Measurements from ENCODE around the gene WNT7A. TPM values are rescaled to one million over a fixed set of nuclear protein-coding genes. Genes with fewer than 3 reads are reported as not detected.

Gene WNT7A
- total and polyA plus RNA-seq, 4 donors = 5.0 to 18.6 (median 12.0) TPM

DNA sequence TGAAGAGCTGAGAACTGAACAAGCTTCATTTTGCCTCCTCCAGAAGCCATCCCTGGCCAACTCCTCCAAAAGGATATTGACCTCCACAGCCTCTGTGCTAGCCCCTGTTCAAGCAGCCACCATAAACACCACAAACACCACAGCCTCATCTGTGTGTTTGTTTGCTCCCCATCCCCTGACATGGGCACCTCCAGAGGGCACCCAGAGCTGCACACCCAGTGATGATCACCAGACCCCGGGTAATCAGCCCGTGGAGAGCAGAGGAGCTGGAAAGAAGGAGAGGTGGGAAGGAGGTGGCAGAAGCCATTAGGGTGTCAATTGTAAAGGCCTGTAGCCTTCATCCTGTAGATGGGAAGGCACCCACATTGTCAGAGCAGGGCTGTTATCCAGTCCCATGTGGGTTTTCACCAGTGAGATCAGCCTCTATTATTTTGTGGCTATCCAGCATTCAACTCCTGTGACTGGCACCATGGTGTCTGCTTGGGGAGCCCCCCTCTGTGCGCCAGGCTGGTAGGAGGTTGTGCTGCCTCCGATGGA lies 6.8 kb upstream of the WNT7A start:
- Histone ChIP-seq H3K4me3 (ENCODE audit: low read depth, low read length) (no peak overlapping the region), H3K27me3 (ENCODE audit: control insufficient read depth, insufficient read depth, low read length) (peaks cover 2% of the 10 kb centered on the region), H3K9me3 (ENCODE audit: control insufficient read depth, insufficient read depth, low read length) (no peaks in the 10 kb centered on the region), H3K4me1 (ENCODE audit: control insufficient read depth, insufficient read depth, low read length) (no peaks in the 10 kb centered on the region), H3K36me3 (ENCODE audit: control insufficient read depth, insufficient read depth, low read length) (no peaks in the 10 kb centered on the region), H3K27ac (ENCODE audit: low read depth, low read length) (no peak overlapping the region)
- WGBS (ENCODE audit: insufficient coverage) = 77% methylated on average over 4 of the region's 4 CpGs
- DNase-seq (ENCODE audit: low read depth in 4 of 6, low spot score in 6 of 6) = peak in 1 of 6 donors; percentile 0

DNA sequence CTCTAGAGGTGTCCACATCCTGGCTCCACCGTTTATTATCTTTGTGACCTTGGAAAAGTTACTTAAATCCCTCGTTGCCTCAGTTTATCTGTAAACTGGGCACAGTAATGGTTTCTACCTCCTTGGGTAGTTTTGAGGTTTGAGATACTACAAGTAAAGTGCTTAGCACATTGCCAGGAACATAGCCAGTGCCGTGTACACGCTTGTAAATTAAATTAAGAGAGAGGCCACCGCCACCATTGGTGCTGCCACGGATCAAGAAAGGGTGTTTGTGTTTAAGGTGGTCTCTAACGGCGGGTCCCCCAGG lies 5.8 kb upstream of the WNT7A start:
- WGBS (ENCODE audit: insufficient coverage) = 40% methylated on average over 1 of the region's 8 CpGs
- H3K27ac ChIP-seq (ENCODE audit: low read depth, low read length) = no peak overlapping the region
- no peak for DNase-seq (ENCODE audit: low read depth in 4 of 6, low spot score in 6 of 6)
- peaks cover 4% of the 10 kb centered on the region for H3K4me1 ChIP-seq (ENCODE audit: control insufficient read depth, insufficient read depth, low read length)
- H3K9me3 ChIP-seq (ENCODE audit: control insufficient read depth, insufficient read depth, low read length) = no peaks in the 10 kb centered on the region
- peaks cover 9% of the 10 kb centered on the region for H3K27me3 ChIP-seq (ENCODE audit: control insufficient read depth, insufficient read depth, low read length)
- H3K4me3 ChIP-seq (ENCODE audit: low read depth, low read length) = no peak overlapping the region
- no peaks in the 10 kb centered on the region for H3K36me3 ChIP-seq (ENCODE audit: control insufficient read depth, insufficient read depth, low read length)

DNA sequence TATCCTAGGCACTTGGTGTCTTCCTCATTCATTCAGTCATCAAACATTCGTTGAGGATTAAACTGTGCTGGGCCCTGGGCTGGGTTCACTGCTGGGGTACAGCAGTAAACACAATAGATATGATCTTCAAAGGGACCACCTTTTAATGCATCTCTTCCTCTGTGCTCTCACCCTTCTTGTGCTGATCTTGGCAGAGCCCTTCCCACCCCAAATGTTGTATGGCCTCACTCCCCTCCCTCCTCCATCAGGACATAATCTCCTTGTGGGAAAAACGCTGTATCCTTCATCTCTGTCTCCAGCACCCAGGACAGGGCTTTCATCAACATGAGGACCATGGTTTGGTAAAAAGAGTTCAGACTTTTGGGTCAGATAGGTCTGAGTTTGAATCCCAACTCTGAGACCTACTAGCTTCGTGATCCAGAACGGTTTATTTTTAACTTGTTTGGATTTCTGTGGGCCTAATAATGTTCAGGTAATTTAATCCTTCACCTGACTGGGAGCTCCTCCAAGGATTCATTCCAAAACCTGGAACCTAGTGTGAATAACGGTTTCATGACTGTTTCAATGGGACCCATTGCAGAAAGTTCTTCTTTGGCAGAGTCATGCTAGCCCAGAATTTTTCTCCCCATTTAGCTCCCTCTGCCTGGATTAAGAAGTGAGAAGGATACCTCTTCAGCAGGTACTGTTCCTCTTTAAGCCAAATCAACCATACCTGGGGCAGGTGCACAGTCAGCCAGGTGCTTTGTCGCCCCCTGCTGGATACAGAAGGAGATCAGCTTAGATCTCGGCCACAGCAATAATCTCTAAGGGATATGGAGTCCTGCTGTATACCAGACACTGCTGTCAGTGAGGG lies 5.2 kb upstream of the WNT7A start:
- H3K4me1 ChIP-seq (ENCODE audit: control insufficient read depth, insufficient read depth, low read length) = peaks cover 10% of the 10 kb centered on the region
- H3K27me3 ChIP-seq (ENCODE audit: control insufficient read depth, insufficient read depth, low read length) = peaks cover 13% of the 10 kb centered on the region
- no peaks in the 10 kb centered on the region for H3K36me3 ChIP-seq (ENCODE audit: control insufficient read depth, insufficient read depth, low read length)
- no peak overlapping the region for H3K4me3 ChIP-seq (ENCODE audit: low read depth, low read length)
- peak in 2 of 6 donors; percentile 47 to 86 for DNase-seq (ENCODE audit: low read depth in 4 of 6, low spot score in 6 of 6)
- 23% methylated on average over 4 of the region's 7 CpGs for WGBS (ENCODE audit: insufficient coverage)
- no peaks in the 10 kb centered on the region for H3K9me3 ChIP-seq (ENCODE audit: control insufficient read depth, insufficient read depth, low read length)
- H3K27ac ChIP-seq (ENCODE audit: low read depth, low read length) = no peak overlapping the region

DNA sequence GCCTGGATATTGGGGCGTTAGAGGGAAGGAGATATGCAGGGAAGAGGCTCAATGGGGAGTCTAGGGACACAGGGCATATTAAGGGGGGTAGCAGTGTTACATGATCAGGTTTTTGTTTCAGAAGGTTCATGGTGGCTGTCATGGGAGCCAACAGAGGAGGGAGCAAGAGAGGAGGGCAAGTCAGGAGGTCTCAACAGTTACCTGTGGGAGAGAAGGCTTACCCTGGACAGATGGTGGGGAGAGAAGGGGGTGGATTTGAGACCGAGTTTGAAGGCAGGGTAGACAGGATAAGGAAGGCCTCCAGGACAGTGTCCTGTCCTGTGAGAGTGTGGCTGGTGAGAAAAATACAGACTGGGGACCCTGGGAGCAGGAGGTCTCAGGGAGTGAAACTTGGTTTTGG lies 3.8 kb upstream of the WNT7A start:
- Histone ChIP-seq H3K4me3 (ENCODE audit: low read depth, low read length) (no peak overlapping the region), H3K4me1 (ENCODE audit: control insufficient read depth, insufficient read depth, low read length) (peaks cover 20% of the 10 kb centered on the region), H3K36me3 (ENCODE audit: control insufficient read depth, insufficient read depth, low read length) (no peaks in the 10 kb centered on the region), H3K27me3 (ENCODE audit: control insufficient read depth, insufficient read depth, low read length) (peaks cover 22% of the 10 kb centered on the region), H3K9me3 (ENCODE audit: control insufficient read depth, insufficient read depth, low read length) (no peaks in the 10 kb centered on the region), H3K27ac (ENCODE audit: low read depth, low read length) (no peak overlapping the region)
- DNase-seq (ENCODE audit: low read depth in 4 of 6, low spot score in 6 of 6) = no peak
- 50% methylated on average over 2 of the region's 2 CpGs for WGBS (ENCODE audit: insufficient coverage)

DNA sequence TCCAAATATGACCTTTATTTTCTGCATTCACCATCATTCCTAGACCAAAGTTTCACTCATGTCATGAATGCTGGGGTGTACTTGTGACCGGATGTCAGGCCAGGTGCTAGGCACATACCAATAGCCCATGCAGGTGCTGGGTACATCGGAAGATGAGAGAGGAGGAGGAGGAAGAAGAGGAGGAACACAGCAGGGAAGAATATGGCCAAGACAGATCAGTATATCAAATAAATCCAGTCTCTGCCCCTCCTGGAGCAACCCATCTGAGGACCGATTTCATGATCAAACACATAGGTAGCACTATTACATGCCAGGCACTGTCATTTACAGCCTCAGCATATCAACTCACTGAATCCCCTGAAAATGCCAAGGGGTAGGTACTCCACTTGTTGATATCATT lies 3.0 kb upstream of the WNT7A start:
- peaks cover 24% of the 10 kb centered on the region for H3K4me1 ChIP-seq (ENCODE audit: control insufficient read depth, insufficient read depth, low read length)
- H3K4me3 ChIP-seq (ENCODE audit: low read depth, low read length) = no peak overlapping the region
- WGBS (ENCODE audit: insufficient coverage) = no CpG with 5 or more reads among the region's 3 CpGs
- no peaks in the 10 kb centered on the region for H3K36me3 ChIP-seq (ENCODE audit: control insufficient read depth, insufficient read depth, low read length)
- H3K9me3 ChIP-seq (ENCODE audit: control insufficient read depth, insufficient read depth, low read length) = no peaks in the 10 kb centered on the region
- H3K27me3 ChIP-seq (ENCODE audit: control insufficient read depth, insufficient read depth, low read length) = peaks cover 22% of the 10 kb centered on the region
- H3K27ac ChIP-seq (ENCODE audit: low read depth, low read length) = no peak overlapping the region
- DNase-seq (ENCODE audit: low read depth in 4 of 6, low spot score in 6 of 6) = no peak

DNA sequence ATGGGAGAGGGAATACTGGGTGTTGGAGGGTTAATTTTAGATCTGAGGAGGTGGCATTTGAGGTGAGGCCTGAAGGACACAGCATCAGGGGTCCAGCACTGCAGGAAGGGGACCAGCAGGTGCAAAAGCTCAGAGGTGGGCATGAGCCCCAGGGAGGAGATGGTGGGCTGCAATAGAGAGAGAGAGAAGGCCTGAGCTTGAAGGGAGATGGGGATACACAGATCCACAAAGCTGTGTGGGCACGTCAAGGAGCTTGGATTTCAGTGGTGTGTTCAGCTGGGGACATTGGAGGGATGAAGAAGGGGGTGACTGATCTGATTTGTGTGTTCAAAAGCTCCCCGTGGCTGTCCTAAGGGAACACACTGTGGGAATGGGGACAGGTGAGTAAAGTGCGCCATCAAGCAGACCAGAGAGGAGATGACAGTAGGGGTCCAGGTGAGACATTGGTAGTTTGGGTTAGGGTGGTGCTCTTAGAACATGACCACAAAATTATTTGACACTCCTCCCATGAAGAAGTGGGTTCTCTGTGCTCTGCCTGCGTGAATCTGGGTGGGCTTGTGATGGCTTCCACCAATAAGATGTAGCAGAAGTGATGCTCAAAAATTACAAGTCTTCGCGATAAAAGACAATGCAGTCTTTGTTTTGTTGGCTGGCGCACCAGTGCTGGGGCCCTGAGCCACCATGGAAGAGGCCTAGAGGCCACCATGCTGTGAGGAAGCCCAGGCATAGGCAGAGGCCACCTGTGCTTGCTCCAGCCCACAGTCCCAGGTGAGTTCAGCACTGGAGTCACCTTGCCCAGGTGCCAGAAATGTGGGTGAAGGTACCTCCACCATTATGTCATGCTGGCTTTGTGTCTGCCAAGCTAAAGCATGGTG lies 1.9 kb upstream of the WNT7A start:
- H3K9me3 ChIP-seq (ENCODE audit: control insufficient read depth, insufficient read depth, low read length) = no peaks in the 10 kb centered on the region
- DNase-seq (ENCODE audit: low read depth in 4 of 6, low spot score in 6 of 6) = no peak
- no peaks in the 10 kb centered on the region for H3K36me3 ChIP-seq (ENCODE audit: control insufficient read depth, insufficient read depth, low read length)
- 88% methylated on average over 7 of the region's 7 CpGs for WGBS (ENCODE audit: insufficient coverage)
- no peak overlapping the region for H3K27ac ChIP-seq (ENCODE audit: low read depth, low read length)
- H3K4me3 ChIP-seq (ENCODE audit: low read depth, low read length) = no peak overlapping the region
- peaks cover 28% of the 10 kb centered on the region for H3K27me3 ChIP-seq (ENCODE audit: control insufficient read depth, insufficient read depth, low read length)
- peaks cover 35% of the 10 kb centered on the region for H3K4me1 ChIP-seq (ENCODE audit: control insufficient read depth, insufficient read depth, low read length)

DNA sequence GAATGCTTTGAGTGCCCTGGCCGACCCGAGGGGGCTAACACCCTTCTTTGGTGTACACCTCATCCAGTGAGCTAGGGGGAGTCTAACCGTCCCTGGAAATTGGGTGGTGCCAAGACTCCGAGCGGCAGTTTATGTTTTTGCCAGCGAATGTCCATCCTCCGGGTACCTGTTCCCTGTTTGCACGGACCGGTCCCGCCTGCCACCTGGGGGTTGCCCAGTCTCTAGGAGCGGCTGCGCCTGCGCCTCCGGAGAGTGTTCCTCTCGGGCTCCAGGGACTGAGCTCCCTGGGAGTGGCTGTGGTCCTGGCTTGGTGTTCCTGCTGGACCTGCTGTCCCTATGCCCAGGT lies 913 bp upstream of the WNT7A start:
- Histone ChIP-seq H3K9me3 (ENCODE audit: control insufficient read depth, insufficient read depth, low read length) (no peaks in the 10 kb centered on the region), H3K4me1 (ENCODE audit: control insufficient read depth, insufficient read depth, low read length) (peaks cover 41% of the 10 kb centered on the region), H3K27ac (ENCODE audit: low read depth, low read length) (no peak overlapping the region), H3K4me3 (ENCODE audit: low read depth, low read length) (peak overlapping the region; percentile 40), H3K36me3 (ENCODE audit: control insufficient read depth, insufficient read depth, low read length) (no peaks in the 10 kb centered on the region), H3K27me3 (ENCODE audit: control insufficient read depth, insufficient read depth, low read length) (peaks cover 28% of the 10 kb centered on the region)
- no peak for DNase-seq (ENCODE audit: low read depth in 4 of 6, low spot score in 6 of 6)
- 12% methylated on average over 15 of the region's 15 CpGs for WGBS (ENCODE audit: insufficient coverage)

DNA sequence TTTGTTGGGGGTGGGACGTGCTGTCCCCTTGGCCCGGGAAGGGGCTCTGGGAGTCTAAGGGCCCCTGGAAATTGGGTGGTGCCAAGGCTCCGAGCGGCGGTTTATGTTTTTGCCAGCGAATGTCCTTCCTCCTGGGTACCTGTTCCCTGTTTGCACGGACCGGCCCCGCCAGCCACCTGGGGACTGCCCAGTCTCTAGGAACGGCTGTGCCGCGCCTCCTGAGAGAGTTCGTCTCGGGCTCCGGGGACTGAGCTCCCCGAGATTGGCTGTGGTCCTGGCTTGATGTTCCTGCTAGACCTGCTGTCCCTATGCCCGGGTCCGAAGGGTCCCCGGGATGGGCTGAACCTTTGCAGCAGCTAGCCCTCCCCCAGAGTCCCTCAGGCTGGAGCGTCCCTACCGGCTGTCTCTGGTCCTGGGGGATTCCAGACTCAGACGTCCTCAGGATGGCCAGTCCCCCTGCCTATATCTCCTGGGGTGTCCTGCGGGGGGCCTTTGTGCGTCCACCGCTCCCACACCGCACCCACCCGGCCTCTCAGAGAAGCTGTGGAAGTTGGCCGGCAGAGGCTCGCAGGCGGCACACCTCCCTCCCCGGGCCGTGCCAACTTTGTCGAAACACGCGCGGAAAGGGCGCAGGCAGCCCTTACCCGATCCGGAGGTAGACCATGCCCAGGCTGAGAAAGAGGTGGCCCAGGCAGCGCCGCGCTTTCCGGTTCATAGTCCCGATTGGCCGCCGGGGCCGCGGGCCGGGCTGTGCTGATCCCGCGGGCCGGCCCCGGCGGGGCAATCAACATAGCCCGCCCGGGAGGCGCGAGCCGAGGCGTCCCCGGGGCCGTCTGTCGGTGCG lies 547 bp downstream of the WNT7A start:
- Histone ChIP-seq H3K4me1 (ENCODE audit: control insufficient read depth, insufficient read depth, low read length) (peaks cover 47% of the 10 kb centered on the region), H3K36me3 (ENCODE audit: control insufficient read depth, insufficient read depth, low read length) (peaks cover 7% of the 10 kb centered on the region), H3K9me3 (ENCODE audit: control insufficient read depth, insufficient read depth, low read length) (no peaks in the 10 kb centered on the region), H3K4me3 (ENCODE audit: low read depth, low read length) (peak overlapping the region; percentile 56), H3K27ac (ENCODE audit: low read depth, low read length) (peak overlapping the region; percentile 81), H3K27me3 (ENCODE audit: control insufficient read depth, insufficient read depth, low read length) (peaks cover 27% of the 10 kb centered on the region)
- peak in 2 of 6 donors; percentile 55 to 61 for DNase-seq (ENCODE audit: low read depth in 4 of 6, low spot score in 6 of 6)
- WGBS (ENCODE audit: insufficient coverage) = under 1% methylated on average over 64 of the region's 64 CpGs

Measured in spinal cord (tissue), 10 donors.